Neuronal stem cell (in vitro differentiated cells): ENCODE measurements around the gene USP33.
A peak's percentile ranks its signal among the peaks of the same experiment; 100 is the strongest.

ENCODE experiments used
- DNase-seq: peaks from one replicate; pipeline ENCODE4 v3.0.0-alpha.2; 2013; ENCODE audit warnings: low spot score
- H2AFZ ChIP-seq: one replicate; pipeline ENCODE4 v1.6.1; 2013; ENCODE audit warnings: mild to moderate bottlenecking, low read length, inconsistent platforms
- H2AK5ac ChIP-seq: 2 replicates; pipeline ENCODE4 v1.6.1; 2013; ENCODE audit warnings: low read depth, mild to moderate bottlenecking, inconsistent platforms, low read length, moderate library complexity, mixed read lengths
- H2BK120ac ChIP-seq: 2 replicates; pipeline ENCODE4 v1.6.1; 2013; ENCODE audit warnings: low read depth, mild to moderate bottlenecking, inconsistent platforms, low read length, moderate library complexity, mixed read lengths
- H2BK12ac ChIP-seq: one replicate; pipeline ENCODE4 v1.6.1; 2013; ENCODE audit warnings: low read length, inconsistent platforms
- H2BK15ac ChIP-seq: 2 replicates; pipeline ENCODE4 v1.6.1; 2013; ENCODE audit warnings: mild to moderate bottlenecking, low read length, inconsistent platforms, mixed read lengths
- H2BK5ac ChIP-seq: one replicate; pipeline ENCODE4 v1.6.1; 2013; ENCODE audit warnings: inconsistent platforms, mild to moderate bottlenecking, low read length, moderate library complexity
- H3K14ac ChIP-seq: one replicate; pipeline ENCODE4 v1.6.1; 2013; ENCODE audit warnings: low read length, inconsistent platforms
- H3K18ac ChIP-seq: 2 replicates; pipeline ENCODE4 v1.6.1; 2013; ENCODE audit warnings: low read length, inconsistent platforms
- H3K23ac ChIP-seq: 2 replicates; pipeline ENCODE4 v1.6.1; 2013; ENCODE audit warnings: low read depth, mild to moderate bottlenecking, mixed read lengths, low read length, inconsistent platforms; ENCODE audit not compliant: poor library complexity
- H3K27ac ChIP-seq: replicated peaks from 3 replicates; pipeline ENCODE4 v1.5.1; 2013; ENCODE audit warnings: low read length, inconsistent platforms
- H3K27me3 ChIP-seq, 3 experiments: 2 replicates each; pipeline ENCODE4 v1.6.1; 2013; ENCODE audit warnings: low read length in 3 of 3, mild to moderate bottlenecking in 2 of 3, inconsistent platforms in 1 of 3, low read depth in 1 of 3, mixed read lengths in 1 of 3, moderate library complexity in 1 of 3; ENCODE audit not compliant: control insufficient read depth in 3 of 3, insufficient read depth in 3 of 3
- H3K36me3 ChIP-seq, 2 donors: replicated peaks in 1 of 2; 2 replicates each; pipeline ENCODE4 v1.6.1; 2013; ENCODE audit warnings: low read length in 2 of 2; ENCODE audit not compliant: control insufficient read depth in 2 of 2, insufficient read depth in 2 of 2
- H3K4ac ChIP-seq: 2 replicates; pipeline ENCODE4 v1.6.1; 2013; ENCODE audit warnings: inconsistent platforms, mild to moderate bottlenecking, low read length, moderate library complexity
- H3K4me1 ChIP-seq, 2 donors: 1 replicate in 1 of 2; 2 replicates in 1 of 2; pipeline ENCODE4 v1.6.1; 2013; ENCODE audit warnings: low read length in 2 of 2, low read depth in 1 of 2; ENCODE audit not compliant: control insufficient read depth in 2 of 2, insufficient read depth in 1 of 2
- H3K4me2 ChIP-seq: one replicate; pipeline ENCODE4 v1.6.1; 2013; ENCODE audit warnings: mild to moderate bottlenecking, low read length, inconsistent platforms; ENCODE audit not compliant: insufficient read depth, poor library complexity, severe bottlenecking
- H3K4me3 ChIP-seq, 2 donors: 2 replicates each; pipeline ENCODE4 v1.5.1; 2013; ENCODE audit warnings: low read length in 2 of 2, mild to moderate bottlenecking in 2 of 2, inconsistent platforms in 1 of 2, moderate library complexity in 1 of 2
- H3K79me1 ChIP-seq: one replicate; pipeline ENCODE4 v1.6.1; 2013; ENCODE audit warnings: low read depth, mild to moderate bottlenecking, inconsistent platforms, low read length, moderate library complexity
- H3K9ac ChIP-seq: one replicate; pipeline ENCODE4 v1.6.1; 2013; ENCODE audit warnings: mild to moderate bottlenecking, low read depth, low read length, inconsistent platforms; ENCODE audit not compliant: poor library complexity
- H3K9me3 ChIP-seq, 2 donors: replicated peaks in 1 of 2; 2 replicates each; pipeline versions ENCODE3 to v1.6.1; 2013; ENCODE audit warnings: low read length in 2 of 2, mild to moderate bottlenecking in 2 of 2, inconsistent platforms in 1 of 2, low read depth in 1 of 2, mixed read lengths in 1 of 2, moderate library complexity in 1 of 2; ENCODE audit not compliant: control insufficient read depth in 2 of 2, insufficient read depth in 1 of 2
- H4K8ac ChIP-seq: one replicate; pipeline ENCODE4 v1.6.1; 2013; ENCODE audit warnings: low read depth, mild to moderate bottlenecking, inconsistent platforms, low read length, moderate library complexity
- H4K91ac ChIP-seq: one replicate; pipeline ENCODE4 v1.6.1; 2013; ENCODE audit warnings: low read length, low read depth, mild to moderate bottlenecking, inconsistent platforms; ENCODE audit not compliant: poor library complexity
- WGBS, 2 donors: extraction: QIAGEN DNeasy Blood & Tissue Kit; methylation state at CpG; one replicate each; pipeline ENCODE4 v1.1.7; 2013; ENCODE audit warnings: missing lambda C conversion rate in 2 of 2, mixed read lengths in 1 of 2; ENCODE audit not compliant: insufficient read length in 2 of 2, insufficient replicate concordance in 1 of 2; ENCODE audit errors: extremely low coverage in 2 of 2; 5-methylcytosine and 5-hydroxymethylcytosine counted together

The USP33 gene

DNA sequence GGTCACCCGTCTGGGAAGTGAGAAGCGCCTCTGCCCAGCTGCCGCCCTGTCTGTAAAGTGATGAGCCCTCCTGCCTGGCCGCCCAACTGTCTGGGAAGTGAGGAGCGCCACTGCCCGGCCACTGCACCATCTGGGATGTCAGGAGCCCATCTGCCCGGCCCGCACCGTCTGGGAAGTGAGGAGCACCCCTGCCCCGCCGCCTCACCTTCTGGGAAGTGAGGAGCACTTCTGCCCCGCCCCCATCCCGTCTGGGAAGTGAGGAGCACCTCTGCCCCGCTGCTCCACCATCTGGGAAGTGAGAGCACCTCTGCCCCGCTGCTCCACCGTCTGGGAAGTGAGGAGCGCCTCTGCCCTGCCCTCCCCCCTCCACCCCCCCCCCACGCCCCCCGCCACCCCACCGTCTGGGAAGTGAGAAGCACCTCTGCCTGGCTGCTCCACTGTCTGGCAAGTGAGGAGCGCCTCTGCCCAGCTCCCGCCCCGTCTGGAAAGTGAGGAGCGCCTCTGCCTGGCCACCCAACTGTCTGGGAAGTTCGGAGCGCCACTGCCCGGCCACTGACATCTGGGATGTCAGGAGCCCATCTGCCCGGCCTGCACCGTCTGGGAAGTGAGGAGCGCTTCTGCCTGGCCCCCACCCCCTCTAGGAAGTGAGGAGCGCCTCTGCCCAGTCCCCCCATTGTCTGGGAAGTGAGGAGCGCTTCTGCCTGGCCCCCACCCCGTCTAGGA lies 72.7 kb downstream of the USP33 start:
- Histone ChIP-seq H3K27ac (no peak overlapping the region), H4K8ac (peak overlapping the region; percentile 65), H2BK5ac (peak overlapping the region; percentile 94), H3K36me3 (no peaks in the 10 kb centered on the region), H3K4me1 (peaks cover 0 to 6% of the 10 kb centered on the region in 2 donors), H3K4me2 (peak overlapping the region; percentile 33), H2AK5ac (peak overlapping the region; percentile 62), H3K79me1 (no peaks in the 10 kb centered on the region), H3K27me3 (no peaks in the 10 kb centered on the region), H3K4me3 (no peak overlapping the region), H2BK12ac (peak overlapping the region; percentile 8), H4K91ac (peak overlapping the region; percentile 49), H3K23ac (no peak overlapping the region), H2BK120ac (no peak overlapping the region), H3K18ac (peak overlapping the region; percentile 88), H3K9me3 (no peaks in the 10 kb centered on the region), H3K4ac (no peak overlapping the region), H3K9ac (no peak overlapping the region), H3K14ac (no peak overlapping the region), H2AFZ (no peak overlapping the region), H2BK15ac (peak overlapping the region; percentile 85)
- WGBS, 2 donors = no CpG with 5 or more reads among the region's 33 CpGs
- DNase-seq = no peak

DNA sequence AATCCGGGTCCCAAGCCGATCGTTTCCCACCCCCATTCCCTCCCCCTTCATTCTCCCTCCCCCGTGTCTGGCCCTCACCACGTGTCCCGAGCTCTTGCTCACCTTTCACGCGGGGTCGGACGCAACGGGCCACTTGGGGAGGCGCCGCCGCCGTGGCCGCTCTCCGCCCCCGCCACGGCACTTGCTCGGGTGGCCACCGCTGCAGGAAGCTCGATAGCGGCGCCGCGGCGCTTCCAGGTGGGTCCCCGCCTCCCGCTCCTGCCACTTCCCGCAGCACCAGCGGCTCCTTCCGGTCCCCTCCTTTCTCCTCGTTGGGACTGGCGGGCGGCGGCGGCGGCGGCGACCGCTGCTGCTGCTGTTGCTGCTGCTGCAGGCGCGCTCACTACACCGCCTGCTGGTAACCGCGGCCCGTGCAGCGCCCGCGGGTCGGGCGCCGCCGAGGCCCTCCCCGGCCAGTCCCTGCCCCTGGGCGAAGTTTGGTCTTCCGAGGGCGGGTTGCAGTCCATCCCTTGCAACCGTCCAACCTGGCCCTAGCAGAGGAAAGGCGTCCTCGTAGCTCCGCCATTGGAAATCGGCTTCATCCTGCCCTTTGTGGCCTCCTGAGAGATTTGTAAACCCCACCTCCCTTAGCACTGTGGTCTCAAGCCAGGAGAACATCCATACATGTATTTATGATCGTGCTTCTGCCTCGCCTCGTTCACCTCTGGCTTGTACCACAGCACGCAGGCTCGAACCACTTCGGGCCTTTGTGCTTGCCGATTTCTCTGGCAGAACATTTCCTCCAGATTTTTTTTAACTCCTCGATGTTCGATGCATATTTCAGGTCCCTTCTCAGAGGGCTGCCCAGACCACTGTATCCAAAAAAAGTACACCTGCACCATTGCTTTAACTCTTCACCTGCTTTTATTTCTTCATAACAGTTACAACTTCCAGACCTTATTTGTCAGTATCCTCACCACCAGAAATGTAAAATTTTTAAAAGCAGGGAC lies 76.2 kb downstream of the USP33 start:
- H2AK5ac ChIP-seq = no peak overlapping the region
- H3K36me3 ChIP-seq = peaks cover 0 to 4% of the 10 kb centered on the region in 2 donors
- no peaks in the 10 kb centered on the region for H3K79me1 ChIP-seq
- H2BK15ac ChIP-seq = no peak overlapping the region
- no peaks in the 10 kb centered on the region for H3K9me3 ChIP-seq
- no peak overlapping the region for H2BK120ac ChIP-seq
- peak overlapping the region; percentile 97 for H3K27ac ChIP-seq
- no CpG with 5 or more reads among the region's 72 CpGs for WGBS, 2 donors
- DNase-seq = peak; percentile 89
- no peak overlapping the region for H4K91ac ChIP-seq
- H3K4me1 ChIP-seq = peaks cover 0 to 9% of the 10 kb centered on the region in 2 donors
- peak overlapping the region; percentile 27 for H2BK5ac ChIP-seq
- peak overlapping the region; percentile 91 for H2AFZ ChIP-seq
- peak overlapping the region; percentile 67 for H3K4me2 ChIP-seq
- peak overlapping the region; percentile 76 for H4K8ac ChIP-seq
- peak overlapping the region; percentile 100 for H3K18ac ChIP-seq
- peak overlapping the region; percentile 98 for H3K4ac ChIP-seq
- no peak overlapping the region for H2BK12ac ChIP-seq
- H3K27me3 ChIP-seq = no peaks in the 10 kb centered on the region
- peak overlapping the region; percentile 95 for H3K14ac ChIP-seq
- H3K4me3 ChIP-seq = peak overlapping the region; percentile 81 to 99
- H3K23ac ChIP-seq = peak overlapping the region; percentile 98
- peak overlapping the region; percentile 100 for H3K9ac ChIP-seq

GRCh38 chr1:77682460-77683159 lies 77.0 kb downstream of the USP33 start, which contains the start of gene ZZZ3:
TSS of gene ZZZ3 (minus strand) at chr1:77682658. CDS start at chr1:77633354, 49,304 bp downstream.
- Histone ChIP-seq H2BK5ac (peak within 1 kb of the TSS; percentile 27), H3K4me2 (peak within 1 kb of the TSS; percentile 67), H3K79me1 (no peaks in the 10 kb centered on the region), H3K4me1 (peaks cover 0 to 9% of the 10 kb centered on the region in 2 donors), H3K4me3 (peak within 1 kb of the TSS; percentile 81 to 99), H3K14ac (peak within 1 kb of the TSS; percentile 95), H4K91ac (no peak within 1 kb of the TSS), H3K23ac (peak within 1 kb of the TSS; percentile 98), H2BK120ac (no peak within 1 kb of the TSS), H3K4ac (peak within 1 kb of the TSS; percentile 98), H3K9ac (peak within 1 kb of the TSS; percentile 100), H3K9me3 (no peaks in the 10 kb centered on the region), H4K8ac (peak within 1 kb of the TSS; percentile 76), H2AK5ac (no peak within 1 kb of the TSS), H3K36me3 (peaks cover 0 to 5% of the 10 kb centered on the region in 2 donors), H3K18ac (peak within 1 kb of the TSS; percentile 100), H3K27me3 (no peaks in the 10 kb centered on the region), H3K27ac (peak within 1 kb of the TSS; percentile 97), H2BK15ac (no peak within 1 kb of the TSS), H2AFZ (peak within 1 kb of the TSS; percentile 91), H2BK12ac (no peak within 1 kb of the TSS)
- WGBS, 2 donors = no CpG with 5 or more reads among the region's 56 CpGs
- DNase-seq = peak; percentile 96
